Measurements from ENCODE around the gene ZBTB49.
"Not testable (repeated sequence)": the region's sequence is repeated elsewhere in the genome, so short reads cannot be mapped to it uniquely, and the experiment has no call there.

Gene ZBTB49

DNA sequence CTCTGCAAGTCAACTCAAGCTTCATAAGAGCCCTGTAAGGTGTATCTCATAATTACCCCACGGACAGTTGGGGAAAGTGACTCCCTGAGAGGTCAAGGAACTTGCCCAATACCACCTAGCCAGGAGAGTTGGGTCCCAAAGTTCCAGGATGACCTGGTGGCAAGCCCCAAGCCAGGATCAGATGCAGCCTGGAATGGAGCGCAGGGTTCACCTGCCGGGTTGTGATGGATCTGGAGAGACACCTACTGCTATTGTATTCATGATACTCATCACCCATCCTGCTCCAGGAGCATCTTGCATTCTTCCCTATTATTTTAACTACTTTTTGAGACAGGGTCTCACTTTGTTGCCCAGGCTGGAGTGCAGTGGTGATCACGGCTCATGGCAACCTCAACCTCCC, 36.1 kb downstream of the ZBTB49 start:
- DNase-seq (ENCODE audit: low spot score), result no peak

DNA sequence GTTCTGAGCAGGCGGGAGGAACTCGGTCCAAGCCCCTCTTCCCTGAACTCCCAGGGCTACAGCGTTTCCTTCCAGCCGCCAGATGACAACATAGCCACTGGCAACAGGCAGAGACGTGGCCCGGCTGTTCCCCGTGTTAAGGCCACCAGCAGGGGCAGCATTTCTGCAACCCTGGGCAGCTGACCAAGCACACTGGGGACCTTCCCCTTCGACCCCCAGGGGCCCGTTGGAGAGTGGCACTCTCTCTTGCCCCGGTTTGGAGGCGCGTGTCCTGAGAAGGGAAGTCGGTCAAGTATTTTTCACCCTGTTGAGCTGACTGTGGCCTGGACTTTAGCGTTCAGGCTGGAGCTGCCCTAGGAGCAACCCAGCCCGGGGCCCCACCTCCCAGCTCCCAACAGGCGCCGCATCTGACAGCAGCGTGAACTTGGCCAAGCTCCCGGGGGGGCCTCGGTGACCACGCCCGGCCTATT, 37.6 kb downstream of the ZBTB49 start:
- DNase-seq (ENCODE audit: low spot score), result peak; percentile 71

DNA sequence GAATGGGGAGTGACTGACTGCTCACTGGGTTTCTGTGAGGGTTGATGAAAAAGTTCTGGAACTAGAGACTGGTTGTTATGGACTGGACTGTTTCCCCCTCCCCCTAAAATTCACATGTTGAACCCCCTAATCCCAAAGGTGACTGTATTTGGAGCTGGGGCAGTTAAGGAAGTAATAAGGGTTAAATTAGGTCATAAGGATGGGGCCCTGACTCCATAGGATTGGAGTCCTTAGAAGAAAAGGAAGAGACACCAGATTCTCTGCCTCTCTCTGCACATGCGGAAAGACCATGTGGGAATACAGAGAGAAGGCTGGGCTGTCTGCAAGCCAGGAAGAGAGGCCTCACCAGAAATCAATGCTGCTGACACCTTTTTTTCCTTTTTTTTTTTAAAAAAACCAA, 38.2 kb downstream of the ZBTB49 start:
- DNase-seq (ENCODE audit: low spot score), result no peak

DNA sequence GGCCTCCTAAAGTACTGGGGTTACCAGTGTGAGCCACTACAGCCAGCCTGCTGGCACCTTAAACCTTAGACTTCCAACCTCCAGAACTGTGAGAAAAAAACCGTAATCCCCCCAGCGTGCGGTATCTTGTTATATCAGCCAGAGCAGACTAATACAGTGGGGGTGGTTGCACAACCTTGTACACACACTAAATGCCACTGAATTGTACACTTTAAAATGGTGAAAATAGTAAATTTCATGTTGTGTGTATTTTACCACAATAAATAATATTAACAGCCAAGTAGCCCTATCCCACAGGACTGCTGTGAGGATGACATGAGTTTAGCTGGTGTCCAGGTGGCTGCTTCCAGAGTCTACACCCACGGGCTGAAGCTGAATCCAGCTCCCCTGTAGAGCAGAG, 38.8 kb downstream of the ZBTB49 start:
- no peak for DNase-seq (ENCODE audit: low spot score)

DNA sequence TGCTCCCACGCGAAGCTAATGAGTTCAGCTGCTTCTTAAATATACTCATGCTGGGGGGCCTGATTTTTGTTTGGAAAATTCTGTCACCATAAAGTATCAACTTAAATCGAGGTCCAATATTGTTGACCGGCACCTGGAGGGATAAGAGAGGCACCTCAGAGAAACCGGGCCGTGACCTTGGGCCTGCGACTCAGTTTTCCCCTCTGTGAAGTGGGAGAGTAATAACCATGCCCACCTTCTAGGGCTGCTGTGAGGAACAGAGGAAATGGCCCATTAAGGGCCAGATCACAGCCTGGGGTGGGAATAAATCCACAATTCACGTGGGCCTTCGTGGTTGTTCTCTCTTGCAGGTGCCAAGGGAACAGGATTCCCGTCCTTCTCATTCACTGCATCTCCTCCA, 39.4 kb downstream of the ZBTB49 start:
- no peak for DNase-seq (ENCODE audit: low spot score)

DNA sequence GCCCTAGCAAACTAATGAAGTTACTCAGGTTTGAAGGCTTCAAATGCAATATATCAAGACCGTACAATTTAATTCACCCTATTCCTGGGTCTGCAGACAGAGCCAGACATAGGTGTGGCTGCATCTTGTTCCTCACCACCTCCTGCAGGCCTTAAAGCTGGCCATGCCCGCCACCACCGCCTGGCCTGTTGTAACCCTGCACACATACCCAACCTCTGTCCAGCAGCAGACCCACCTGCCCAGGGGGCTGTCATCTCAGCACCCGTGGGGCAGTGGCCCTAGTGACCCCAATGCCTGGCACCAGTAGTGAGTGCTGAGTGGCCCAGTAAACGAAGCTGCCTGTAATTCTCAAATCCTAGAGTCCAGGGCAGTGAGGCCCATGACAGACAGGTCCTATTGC, 40.7 kb downstream of the ZBTB49 start:
- no peak for DNase-seq (ENCODE audit: low spot score)

DNA sequence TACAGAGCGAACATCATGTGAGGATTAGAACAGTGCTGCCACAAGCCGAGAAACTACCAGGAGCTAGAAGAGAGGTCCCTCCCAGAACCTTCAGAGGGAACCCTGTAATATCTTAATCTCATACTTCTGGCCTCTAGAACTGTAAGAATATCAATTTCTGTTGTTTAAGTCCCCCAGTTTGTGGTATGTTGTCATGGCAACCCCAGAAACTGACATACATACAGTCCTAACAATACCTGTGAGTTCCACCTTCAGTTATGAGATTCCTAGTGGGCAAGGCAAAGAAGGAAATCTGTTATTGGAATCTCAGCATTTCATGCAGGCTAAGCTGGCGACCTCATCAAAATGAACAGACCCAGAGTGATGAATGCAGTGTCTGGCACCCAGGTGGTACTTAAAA, 42.5 kb downstream of the ZBTB49 start:
- DNase-seq (ENCODE audit: low spot score), result no peak

DNA sequence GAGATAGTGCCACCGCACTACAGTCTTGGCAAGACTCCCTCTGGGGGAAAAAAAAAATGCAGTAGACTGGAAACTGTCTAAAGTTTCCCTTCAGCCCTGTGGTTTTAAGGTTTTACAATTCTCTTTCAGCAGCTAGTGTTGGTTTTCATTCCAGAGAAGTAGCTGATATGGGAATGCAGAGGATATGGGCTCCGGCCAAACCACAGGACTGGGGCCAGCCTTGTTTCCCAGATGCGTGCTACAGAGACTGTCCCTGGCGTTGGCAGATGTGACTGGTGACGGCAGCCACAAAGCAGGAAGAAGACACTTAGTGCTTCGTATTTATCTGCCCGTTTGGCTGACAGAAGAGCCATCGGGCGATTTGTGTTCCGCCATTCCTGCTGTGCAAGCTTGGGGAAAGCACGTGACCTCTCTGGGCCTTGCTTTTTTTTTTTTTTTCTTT, 43.2 kb downstream of the ZBTB49 start:
- DNase-seq (ENCODE audit: low spot score), result no peak

DNA sequence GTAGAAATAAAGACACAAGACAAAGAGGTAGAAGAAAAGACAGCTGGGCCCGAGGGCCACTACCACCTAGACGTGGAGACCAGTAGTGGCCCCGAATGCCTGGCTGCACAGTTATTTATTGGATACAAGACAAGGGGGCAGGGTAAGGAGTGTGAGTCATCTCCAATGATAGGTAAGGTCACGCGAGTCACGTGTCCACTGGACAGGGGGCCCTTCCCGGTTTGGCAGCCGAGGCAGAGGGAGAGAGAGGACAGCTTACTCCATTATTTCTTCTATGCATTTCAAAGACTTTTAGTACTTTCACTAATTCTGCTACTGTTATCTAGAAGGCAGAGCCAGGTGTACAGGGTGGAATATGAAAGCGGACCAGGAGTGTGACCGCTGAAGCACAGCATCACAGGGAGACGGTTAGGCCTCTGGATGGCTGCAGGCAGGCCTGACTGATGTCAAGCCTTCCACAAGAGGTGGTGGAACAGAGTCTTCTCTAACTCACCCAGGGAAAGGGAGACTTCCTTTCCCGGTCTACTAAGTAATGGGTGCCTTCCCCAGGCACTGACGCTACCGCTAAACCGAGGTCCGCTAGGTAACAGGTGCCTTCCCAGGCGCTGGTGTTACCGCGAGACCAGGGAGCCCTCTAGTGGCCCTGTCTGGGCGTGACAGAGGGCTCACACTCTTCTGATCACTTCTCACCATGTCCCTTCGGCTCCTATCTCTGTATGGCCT, 44.9 kb downstream of the ZBTB49 start:
- peak; percentile 53 for DNase-seq (ENCODE audit: low spot score)

DNA sequence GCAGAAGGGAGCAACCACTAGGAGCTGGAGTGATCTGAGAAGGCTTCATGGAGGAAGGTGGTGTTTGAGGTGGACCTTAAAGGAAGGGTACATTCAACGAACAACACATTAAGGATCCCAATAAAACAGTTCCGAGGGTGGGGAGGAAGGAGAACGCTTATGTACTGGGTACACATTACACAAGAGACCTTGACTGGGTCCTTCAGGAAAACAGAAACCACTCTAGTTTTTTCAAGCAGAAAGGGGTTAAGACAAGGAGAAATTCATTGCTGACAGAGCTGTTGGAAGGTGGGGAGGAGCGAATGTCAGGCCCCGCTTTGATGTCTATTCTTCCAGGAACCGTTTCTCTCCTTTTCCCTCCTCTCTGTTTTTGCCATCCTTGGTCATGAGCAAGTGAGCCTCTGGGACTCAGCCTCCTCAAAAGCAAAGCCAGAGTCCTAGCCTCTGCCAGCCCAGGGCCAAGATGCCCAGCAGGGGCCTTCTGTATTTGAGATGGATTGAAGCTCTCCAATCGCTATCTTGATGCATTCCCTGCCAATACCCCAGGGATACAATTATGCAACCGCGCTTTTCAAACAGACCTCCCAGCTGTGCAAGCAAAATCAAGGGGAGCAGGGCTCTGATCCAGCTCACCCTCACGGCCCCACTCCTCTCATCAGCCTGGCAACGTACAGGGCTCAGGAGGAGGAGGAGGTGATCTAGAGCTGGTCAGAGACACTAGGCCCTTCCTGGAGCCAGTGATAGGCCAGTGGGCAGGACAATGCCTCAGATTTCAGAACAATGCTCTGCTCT, 48.4 kb downstream of the ZBTB49 start:
- DNase-seq (ENCODE audit: low spot score), result no peak

DNA sequence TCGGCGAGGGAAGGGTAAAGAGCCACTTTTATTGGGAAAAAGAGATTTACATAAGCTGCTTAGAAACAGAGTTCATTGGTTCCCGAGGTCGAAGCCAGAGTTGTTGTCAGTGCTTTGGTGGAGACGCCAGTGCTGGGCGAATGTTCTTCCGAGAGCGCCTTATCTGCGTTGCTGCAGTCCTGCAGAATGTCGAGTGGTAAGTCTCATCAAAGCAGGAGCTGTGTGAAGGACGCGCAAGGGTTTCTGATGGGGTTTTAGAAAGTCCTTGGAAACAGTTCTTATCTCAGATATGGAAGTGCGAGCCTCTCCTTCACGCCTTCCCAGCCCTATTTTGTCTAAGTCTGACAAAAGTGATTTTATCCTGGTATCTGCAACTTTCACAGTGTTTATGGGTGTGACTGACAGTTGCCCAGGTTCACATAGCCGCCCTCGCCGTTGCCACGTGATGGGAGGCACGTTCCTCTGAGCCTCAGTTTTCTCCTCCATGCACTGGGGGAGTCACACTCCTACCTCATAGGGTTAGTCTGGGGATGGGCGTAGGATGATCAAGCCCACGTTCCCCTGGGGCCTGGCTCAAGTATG, 49.5 kb downstream of the ZBTB49 start:
- no peak for DNase-seq (ENCODE audit: low spot score)

DNA sequence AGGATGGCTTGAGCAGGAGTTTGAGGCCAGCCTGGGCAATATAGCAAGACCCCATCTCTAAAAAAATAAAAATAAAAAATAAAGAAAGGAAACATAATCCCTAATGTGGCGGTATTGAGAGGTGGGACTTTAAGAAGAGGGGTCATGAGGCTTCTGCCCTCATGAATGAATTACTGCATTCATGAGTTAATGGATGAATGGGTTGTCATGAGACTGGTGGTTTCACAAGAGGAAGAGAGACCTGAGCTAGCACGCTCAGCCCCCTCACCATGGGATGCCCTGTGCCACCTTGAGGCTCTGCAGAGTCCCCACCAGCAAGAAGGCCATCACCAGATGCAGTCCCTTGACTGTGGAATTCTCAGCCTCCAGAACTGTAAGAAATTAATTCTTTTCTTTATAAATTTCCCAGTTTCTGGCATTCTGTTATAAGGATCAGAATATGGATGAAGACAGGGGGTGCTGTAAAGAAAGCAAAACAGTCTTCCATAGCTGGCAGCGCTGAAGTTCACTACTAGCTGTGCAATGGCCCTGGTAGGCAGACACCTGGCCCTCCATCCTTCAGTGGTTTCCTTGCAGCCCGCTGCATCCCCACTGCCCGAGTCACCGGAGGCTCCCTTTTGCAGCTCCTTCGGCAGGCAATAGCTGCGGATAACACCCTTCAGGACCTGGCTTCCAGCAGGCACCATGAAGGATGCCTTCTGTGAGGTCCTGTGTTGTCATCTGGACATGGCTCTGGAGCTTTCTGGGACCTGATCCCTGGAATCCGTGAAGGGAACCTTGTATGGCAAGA, 52.0 kb downstream of the ZBTB49 start:
- no peak for DNase-seq (ENCODE audit: low spot score)

DNA sequence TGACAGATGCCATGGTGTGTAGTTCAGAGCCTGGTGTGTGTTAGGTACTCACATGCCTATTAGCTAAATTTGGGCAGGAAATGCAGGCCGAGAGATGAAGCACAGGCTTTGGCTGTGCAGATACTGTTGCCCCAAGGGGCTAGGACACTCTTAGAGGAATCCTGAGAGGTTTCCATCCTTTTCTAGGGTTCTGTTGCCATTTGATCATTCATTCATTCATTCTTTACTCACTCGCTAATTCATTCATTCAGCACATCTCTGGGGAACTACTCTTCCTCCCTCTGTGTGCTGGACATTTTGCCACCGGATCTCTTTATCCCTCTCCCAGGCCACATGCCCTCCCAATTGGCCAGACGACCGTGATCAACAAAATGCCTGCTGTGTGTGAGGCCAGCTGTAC, 53.0 kb downstream of the ZBTB49 start:
- DNase-seq (ENCODE audit: low spot score), result no peak

DNA sequence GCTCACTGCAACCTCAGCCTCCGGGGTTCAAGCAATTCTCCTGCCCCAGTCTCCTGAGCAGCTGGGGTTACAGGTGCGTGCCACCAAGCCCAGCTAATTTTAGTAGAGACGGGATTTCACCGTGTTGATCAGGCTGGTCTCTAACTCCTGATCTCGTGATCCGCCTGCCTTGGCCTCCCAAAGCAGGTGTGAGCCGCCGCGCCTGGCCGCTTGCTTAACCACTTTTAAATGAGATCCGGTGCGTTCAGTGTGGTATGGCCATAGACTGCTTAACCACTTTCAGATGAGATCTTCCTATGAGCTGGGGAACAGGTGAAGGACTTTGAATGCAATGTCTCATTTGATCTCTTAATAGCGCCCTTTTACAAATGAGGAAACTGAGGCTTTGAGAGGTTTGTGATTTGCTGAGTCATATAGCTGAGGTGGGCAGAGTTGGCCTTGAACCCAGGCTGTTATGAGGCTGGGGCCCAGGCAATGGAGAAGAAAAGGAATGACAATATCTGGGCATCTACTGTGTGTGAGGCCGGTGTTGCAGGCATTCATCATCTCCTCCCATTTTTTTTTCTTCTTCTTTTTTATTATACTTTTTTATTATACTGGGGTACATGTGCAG, 55.0 kb downstream of the ZBTB49 start:
- DNase-seq (ENCODE audit: low spot score), result no peak

DNA sequence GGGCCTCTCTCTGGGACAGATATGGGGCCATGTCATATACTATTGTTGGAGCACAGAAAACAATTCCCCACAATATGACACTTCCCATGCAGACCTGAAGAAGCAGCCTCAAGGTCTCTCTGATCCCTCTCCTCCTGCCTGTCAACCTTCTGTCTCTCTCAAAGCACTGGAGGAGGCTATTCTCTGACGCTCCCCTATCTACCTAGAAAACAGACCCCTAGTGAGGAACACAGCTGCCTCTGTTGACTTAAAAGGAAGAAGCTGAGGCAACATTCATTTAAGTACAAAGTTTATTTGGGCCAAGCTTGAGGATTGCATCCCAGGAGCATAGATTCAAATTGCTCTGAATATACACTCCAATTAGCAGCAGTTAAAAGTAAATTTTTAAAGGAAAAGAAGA, 57.5 kb downstream of the ZBTB49 start:
- DNase-seq (ENCODE audit: low spot score), result no peak

DNA sequence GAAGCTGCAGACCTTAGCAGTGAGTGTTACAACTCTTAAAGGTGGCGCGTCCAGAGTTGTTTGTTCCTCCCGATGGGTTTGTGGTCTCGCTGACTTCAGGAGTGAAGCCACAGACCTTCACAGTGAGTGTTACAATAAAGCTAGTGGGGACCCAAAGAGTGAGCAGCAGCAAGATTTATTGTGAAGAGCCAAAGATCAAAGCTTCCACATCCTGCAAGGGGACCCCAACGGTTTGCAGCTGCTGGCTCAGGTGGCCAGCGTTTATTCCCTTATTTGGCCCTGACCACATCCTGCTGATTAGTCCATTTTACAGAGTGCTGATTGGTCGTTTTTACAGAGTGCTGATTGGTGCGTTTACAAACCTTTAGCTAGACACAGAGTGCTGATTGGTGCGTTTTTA, 58.5 kb downstream of the ZBTB49 start:
- not testable (repeated sequence) for DNase-seq (ENCODE audit: low spot score)

DNA sequence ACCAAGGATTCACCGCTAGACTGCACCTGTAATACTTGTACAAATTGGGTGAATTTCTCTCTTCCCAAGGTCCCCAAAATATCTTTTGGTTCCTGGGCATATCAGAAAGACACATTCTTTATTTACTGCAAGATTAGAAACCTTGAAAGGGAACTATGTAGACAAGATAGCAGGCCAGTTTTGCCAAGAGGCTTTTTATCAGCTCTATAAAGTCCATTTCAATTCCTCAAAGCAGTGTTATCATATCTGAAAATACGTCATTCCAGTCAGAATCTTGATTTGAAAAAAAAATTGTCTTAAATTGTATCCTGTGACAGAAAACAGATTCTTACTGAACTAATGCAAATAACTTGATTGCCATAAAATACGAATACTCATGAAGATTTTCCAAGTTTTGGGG, 59.8 kb downstream of the ZBTB49 start:
- no peak for DNase-seq (ENCODE audit: low spot score)

DNA sequence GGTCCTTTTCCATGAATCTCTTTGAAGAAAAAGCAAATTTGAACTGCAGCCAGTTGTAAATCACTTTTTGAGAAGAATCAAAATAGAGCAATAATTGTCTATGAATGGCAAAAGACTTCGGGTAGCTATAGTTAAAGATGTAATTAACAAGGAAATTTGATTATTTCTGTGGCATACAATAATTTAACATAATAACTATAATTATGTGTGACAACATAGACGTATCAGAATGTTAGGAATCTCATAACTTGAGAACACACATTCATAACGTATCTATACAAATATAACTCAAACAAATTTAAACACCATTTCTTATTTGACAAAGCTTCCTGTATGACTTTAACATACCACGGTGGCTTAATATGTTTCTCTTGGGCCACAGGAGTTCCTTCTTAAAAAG, 60.9 kb downstream of the ZBTB49 start:
- no peak for DNase-seq (ENCODE audit: low spot score)

DNA sequence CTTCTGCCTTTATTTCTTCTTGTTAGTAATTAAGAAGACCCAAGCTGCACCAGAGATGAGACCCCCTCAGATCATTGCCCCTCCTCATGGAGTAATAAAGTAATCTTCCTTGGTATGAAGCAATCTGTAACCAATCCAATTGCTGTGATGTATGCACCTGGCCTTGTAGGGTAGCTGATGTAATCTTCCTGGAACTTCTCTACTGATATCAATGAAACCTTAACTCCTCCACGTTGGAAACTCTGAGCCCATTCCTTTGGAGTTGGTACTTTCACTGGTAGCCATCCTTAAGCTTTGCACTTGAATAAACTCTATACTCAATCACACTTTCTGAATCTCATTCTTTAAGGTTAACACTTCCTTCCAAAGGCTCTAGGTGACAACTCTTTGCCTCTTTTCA, 65.3 kb downstream of the ZBTB49 start:
- DNase-seq (ENCODE audit: low spot score), result no peak

DNA sequence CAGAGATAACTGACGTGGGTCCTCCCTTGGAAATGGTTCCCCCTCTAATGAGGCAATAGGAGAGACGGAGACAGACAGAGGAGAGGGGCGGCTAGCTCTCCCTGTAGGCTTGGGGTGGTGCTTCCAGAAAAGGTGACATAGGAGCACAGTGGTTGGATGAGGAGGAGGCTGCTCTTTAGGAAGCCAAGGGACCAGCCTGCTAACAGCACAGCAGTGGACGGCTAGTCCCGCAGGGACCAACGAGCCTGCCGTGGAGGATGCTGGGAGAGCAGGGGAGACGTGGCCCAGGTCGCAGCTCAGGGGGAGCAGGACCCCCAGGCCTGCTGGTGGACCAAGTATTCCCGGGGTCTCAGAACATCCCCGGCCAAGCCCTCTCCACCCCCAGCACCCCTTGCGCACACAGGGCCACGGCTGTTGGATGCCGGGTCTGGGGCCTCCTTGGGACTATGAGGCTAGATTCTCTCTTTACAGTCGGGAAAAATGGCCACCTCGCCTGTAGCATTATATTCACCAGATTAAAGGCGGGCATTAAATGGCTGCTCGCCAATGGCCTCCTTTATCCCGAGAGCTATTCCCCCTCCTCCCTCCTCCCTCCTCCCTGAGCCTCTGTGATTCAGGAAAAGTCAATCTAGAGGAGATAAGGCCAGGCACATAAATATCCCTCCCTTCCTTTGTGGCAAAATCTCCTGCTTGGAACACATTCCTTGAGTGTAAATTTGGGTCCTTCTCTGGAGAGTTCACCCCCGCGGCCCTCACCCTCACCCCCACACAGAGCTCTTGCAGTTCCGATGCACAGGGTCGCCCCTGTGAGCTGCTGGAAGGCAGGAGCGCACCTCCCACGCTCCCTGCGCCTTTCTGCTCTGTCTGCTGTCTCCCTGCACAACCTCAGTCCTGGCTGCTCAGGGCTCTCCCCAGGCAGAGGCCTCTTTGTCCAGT, 66.3 kb downstream of the ZBTB49 start:
- DNase-seq (ENCODE audit: low spot score), result no peak
